ENCODE data around the gene ATAD2B.

DNA sequence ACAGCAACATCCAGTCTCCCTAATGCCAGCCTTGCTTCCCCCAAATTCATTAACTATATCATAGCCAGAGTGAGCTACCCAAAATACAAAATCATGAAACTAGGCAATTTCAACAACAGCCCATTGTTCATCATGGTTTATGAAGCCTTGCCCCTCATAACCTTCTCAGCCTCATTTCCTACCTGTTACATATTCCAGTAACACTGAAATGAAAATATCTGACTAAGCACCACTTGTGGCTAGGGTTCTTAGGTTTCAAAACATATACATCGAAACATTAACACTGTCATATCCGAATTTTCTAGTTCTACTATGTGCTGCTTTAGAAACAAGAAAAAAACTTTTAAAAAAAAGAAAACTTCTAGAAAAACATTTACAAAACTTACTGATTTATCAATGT lies 59.5 kb downstream of the ATAD2B start:
- TF ChIP-seq POLR2A (IDR thresholded peaks at IDR 0.05): no peak
- TF ChIP-seq, protein P1, sequence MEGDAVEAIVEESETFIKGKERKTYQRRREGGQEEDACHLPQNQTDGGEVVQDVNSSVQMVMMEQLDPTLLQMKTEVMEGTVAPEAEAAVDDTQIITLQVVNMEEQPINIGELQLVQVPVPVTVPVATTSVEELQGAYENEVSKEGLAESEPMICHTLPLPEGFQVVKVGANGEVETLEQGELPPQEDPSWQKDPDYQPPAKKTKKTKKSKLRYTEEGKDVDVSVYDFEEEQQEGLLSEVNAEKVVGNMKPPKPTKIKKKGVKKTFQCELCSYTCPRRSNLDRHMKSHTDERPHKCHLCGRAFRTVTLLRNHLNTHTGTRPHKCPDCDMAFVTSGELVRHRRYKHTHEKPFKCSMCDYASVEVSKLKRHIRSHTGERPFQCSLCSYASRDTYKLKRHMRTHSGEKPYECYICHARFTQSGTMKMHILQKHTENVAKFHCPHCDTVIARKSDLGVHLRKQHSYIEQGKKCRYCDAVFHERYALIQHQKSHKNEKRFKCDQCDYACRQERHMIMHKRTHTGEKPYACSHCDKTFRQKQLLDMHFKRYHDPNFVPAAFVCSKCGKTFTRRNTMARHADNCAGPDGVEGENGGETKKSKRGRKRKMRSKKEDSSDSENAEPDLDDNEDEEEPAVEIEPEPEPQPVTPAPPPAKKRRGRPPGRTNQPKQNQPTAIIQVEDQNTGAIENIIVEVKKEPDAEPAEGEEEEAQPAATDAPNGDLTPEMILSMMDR (IDR thresholded peaks at IDR 0.05 in 8 of 11, conservative IDR thresholded peaks at IDR 0.05 in 3 of 11): no peak
